K562 (cell line): ENCODE data around the gene SLC1A2. TPM values are rescaled to one million over a fixed set of nuclear protein-coding genes. Genes with fewer than 3 reads are reported as not detected.

Source experiments
- ATAC-seq: fragments of 200-7000 bp; cut with Tn5 transposase; 3 replicates; pipeline ENCODE4 v1.9.1; 2020; ENCODE audit warnings: moderate library complexity
- BruUV-seq: library from RNA; stranded (reverse); fragments of 400-500 nt; replicated peaks from 2 replicates; lab custom pipeline; 2021; lab: Mats Ljungman, UMichigan
- CTCF ChIA-PET: fragments of 300-600 bp; formaldehyde crosslinking; extraction: SDS; loops from one replicate; lab custom pipeline; 2021; ENCODE audit warnings: low intra/inter-chr PET ratio; lab: Yijun Ruan, JAX
- POLR2A ChIA-PET: fragments of 300-600, 350-650 bp; sonication (Branson Sonifier 250); formaldehyde crosslinking; extraction: SDS; loops from one replicate; lab custom pipeline; 2021; ENCODE audit warnings: antibody characterized with exemption, inconsistent platforms; lab: Yijun Ruan, JAX
- DNase-seq, 4 experiments: peaks; one replicate each; pipeline versions ENCODE4 v3.0.0 to v3.0.0-alpha.2; 2011 to 2018; ENCODE audit warnings: low spot score in 3 of 4, mixed read lengths in 3 of 4; ENCODE audit errors: extremely low read depth in 1 of 4
- FAIRE-seq: peaks from 2 replicates; lab custom pipeline; 2011; peaks lifted over from hg19 to GRCh38; lab: Jason Lieb, UNC
- H2AFZ ChIP-seq: 2 replicates; pipeline ENCODE4 v1.6.0; 2011; ENCODE audit warnings: low read depth, low read length, control low read depth, inconsistent platforms
- H3K27ac ChIP-seq: fragments of 200-600 bp; 3 replicates; pipeline ENCODE4 v1.8.0; 2011; ENCODE audit warnings: low read depth, mild to moderate bottlenecking, control low read depth, inconsistent platforms, low read length, moderate library complexity, mixed read lengths; ENCODE audit errors: extremely low read depth
- H3K27me3 ChIP-seq, 2 experiments: fragments of 300-600 bp in 1 of 2; 2 replicates in 1 of 2; 3 replicates in 1 of 2; pipeline versions ENCODE4 v1.6.0 to v1.8.0; 2011; ENCODE audit warnings: inconsistent platforms in 2 of 2, low read length in 2 of 2, mild to moderate bottlenecking in 1 of 2, mixed read lengths in 1 of 2, moderate library complexity in 1 of 2; ENCODE audit not compliant: control insufficient read depth in 2 of 2, insufficient read depth in 2 of 2
- H3K36me3 ChIP-seq: fragments of 300-600 bp; 3 replicates; pipeline ENCODE4 v1.8.0; 2011; ENCODE audit warnings: mild to moderate bottlenecking, low read length, inconsistent platforms; ENCODE audit not compliant: control insufficient read depth, insufficient read depth
- H3K4me1 ChIP-seq, 2 experiments: fragments of 200-600 bp in 1 of 2; replicated peaks in 1 of 2; 2 replicates in 1 of 2; 3 replicates in 1 of 2; pipeline versions ENCODE4 v1.5.1 to v1.8.0; 2011; ENCODE audit warnings: inconsistent platforms in 2 of 2, low read length in 2 of 2, mild to moderate bottlenecking in 1 of 2, mixed read lengths in 1 of 2, moderate library complexity in 1 of 2; ENCODE audit not compliant: control insufficient read depth in 2 of 2, insufficient read depth in 2 of 2
- H3K4me2 ChIP-seq: 2 replicates; pipeline ENCODE4 v1.6.1; 2011; ENCODE audit warnings: low read length, control low read depth, inconsistent platforms, mixed read lengths; ENCODE audit not compliant: insufficient read depth
- H3K4me3 ChIP-seq: fragments of 200-600 bp; sonication (generic), shearing (Covaris generic); 2 replicates; pipeline ENCODE4 v1.5.1; 2016; ENCODE audit warnings: control low read depth, inconsistent platforms
- H3K79me2 ChIP-seq: fragments of 200-600 bp; 3 replicates; pipeline ENCODE4 v1.8.0; 2011; ENCODE audit warnings: low read length, inconsistent platforms; ENCODE audit not compliant: control insufficient read depth, insufficient read depth
- H3K9ac ChIP-seq, 2 experiments: 2 replicates each; pipeline versions ENCODE4 v1.6.0 to v1.6.1; 2011; ENCODE audit warnings: low read depth in 2 of 2, low read length in 2 of 2, control low read depth in 1 of 2, inconsistent platforms in 1 of 2, mild to moderate bottlenecking in 1 of 2, mixed read lengths in 1 of 2; ENCODE audit not compliant: insufficient read depth in 1 of 2
- H3K9me1 ChIP-seq: one replicate; pipeline ENCODE4 v1.6.0; 2011; ENCODE audit warnings: inconsistent platforms, mild to moderate bottlenecking, low read length, moderate library complexity; ENCODE audit not compliant: control insufficient read depth, insufficient read depth
- H3K9me3 ChIP-seq: replicated peaks from 2 replicates; pipeline ENCODE4 v1.5.1; 2011; ENCODE audit warnings: low read depth, low read length, inconsistent platforms; ENCODE audit not compliant: control insufficient read depth, insufficient read depth
- H4K20me1 ChIP-seq: replicated peaks from 2 replicates; pipeline ENCODE4 v1.6.1; 2011; ENCODE audit warnings: low read length, inconsistent platforms, mixed read lengths; ENCODE audit not compliant: control insufficient read depth, insufficient read depth
- CEBPB ChIP-seq: fragments of 450-650 bp; IDR thresholded peaks from 2 replicates; pipeline ENCODE4 v1.6.1; 2016; ENCODE audit warnings: missing genetic modification characterization, missing compliant biosample characterization
- FOSL1 ChIP-seq: fragments of 200-800 bp; sonication (Bioruptor generic); conservative IDR thresholded peaks from 2 replicates; pipeline ENCODE4 v1.6.1; 2016; ENCODE audit warnings: missing genetic modification characterization, missing compliant biosample characterization
- JUN ChIP-seq, 2 experiments: sonication (generic) in 1 of 2; formaldehyde crosslinking in 1 of 2; IDR thresholded peaks; 2 replicates each; pipeline versions ENCODE4 v1.6.1 to v1.8.0; 2012 to 2022; ENCODE audit warnings: borderline replicate concordance in 2 of 2, mild to moderate bottlenecking in 2 of 2, improper control_type of control experiment in 1 of 2, low read depth in 1 of 2, low read length in 1 of 2, missing genetic modification reagents in 1 of 2
- JUND ChIP-seq, 2 experiments: IDR thresholded peaks; 2 replicates in 1 of 2; 3 replicates in 1 of 2; pipeline ENCODE4 v1.6.1; 2011; ENCODE audit warnings: borderline replicate concordance in 2 of 2, low read depth in 2 of 2, low read length in 2 of 2, improper control_type of control experiment in 1 of 2, missing biosample characterization in 1 of 2, missing genetic modification characterization in 1 of 2, missing genetic modification reagents in 1 of 2
- SIX5 ChIP-seq, 2 experiments: IDR thresholded peaks; 2 replicates each; pipeline ENCODE4 v1.6.1; 2011; ENCODE audit warnings: low read length in 2 of 2, borderline replicate concordance in 1 of 2, low read depth in 1 of 2, mild to moderate bottlenecking in 1 of 2, moderate library complexity in 1 of 2; ENCODE audit not compliant: insufficient read depth in 1 of 2
- ZNF431 ChIP-seq: sonication (generic); formaldehyde crosslinking; IDR thresholded peaks from 2 replicates; pipeline ENCODE4 v1.8.0; 2022; ENCODE audit warnings: mild to moderate bottlenecking, missing genetic modification reagents
- WGBS: fragments of 100-300 bp; shearing (Covaris generic); methylation state at CpG from one replicate; pipeline ENCODE4 v1.1.6; 2016; ENCODE audit warnings: low coverage, mixed read lengths; ENCODE audit not compliant: insufficient coverage; ENCODE audit errors: missing lambda C conversion rate; 5-methylcytosine and 5-hydroxymethylcytosine counted together
- in situ Hi-C: fragments of 300-500 bp; cut with MboI; formaldehyde crosslinking; loops from 4 replicates; pipeline ENCODE4 v1.15.0; 2018; ENCODE audit warnings: inconsistent platforms, mixed read lengths
- intact Hi-C: fragments of 100-400 bp; cut with micrococcal nuclease; formaldehyde crosslinking; loops from 2 replicates; pipeline ENCODE4 v1.14.2; 2022
- polyA plus RNA-seq, 8 experiments: library from polyadenylated mRNA; depleted of rRNA in 4 of 8; stranded (reverse) in 5 of 8; unstranded in 3 of 8; fragments of >200 nt; fragmentation: Nextera tagmentation in 2 of 8; fragmentation: Illumina TruSeq in 1 of 8; extraction: Ambion mirVana in 2 of 8; extraction: Trizol in 1 of 8; gene quantifications; 2 replicates each; pipeline versions ENCODE4 v1.2.1 to v1.2.3, GENCODE V29; 2011 to 2014; ENCODE audit warnings: inconsistent platforms in 1 of 8, missing spikeins in 1 of 8
- total RNA-seq, 7 experiments: library from RNA; depleted of rRNA in 6 of 7; stranded (reverse); fragments of >200 nt in 6 of 7; fragmentation: Illumina TruSeq in 2 of 7; extraction: Trizol in 2 of 7; gene quantifications; 2 replicates each; pipeline versions ENCODE4 v1.2.1 to v1.2.3, GENCODE V29; 2011 to 2021; ENCODE audit warnings: low replicate concordance in 1 of 7
- TF ChIP-seq, protein P1 (sequence below), 2 experiments: fragments of 450-650 bp in 1 of 2; sonication (generic) in 1 of 2; formaldehyde crosslinking in 1 of 2; IDR thresholded peaks; 2 replicates each; pipeline versions ENCODE4 v1.7.1 to v1.9.0; 2016 to 2022; ENCODE audit warnings: inconsistent platforms in 1 of 2, mild to moderate bottlenecking in 1 of 2, missing genetic modification reagents in 1 of 2

The SLC1A2 gene
- total and polyA plus RNA-seq, 9 of the 15 experiments (the other 6 are each of a cell fraction or from before 2014, with no cell fraction given) = 0.03 to 0.07 (median 0.04) TPM; not detected in 5

DNA sequence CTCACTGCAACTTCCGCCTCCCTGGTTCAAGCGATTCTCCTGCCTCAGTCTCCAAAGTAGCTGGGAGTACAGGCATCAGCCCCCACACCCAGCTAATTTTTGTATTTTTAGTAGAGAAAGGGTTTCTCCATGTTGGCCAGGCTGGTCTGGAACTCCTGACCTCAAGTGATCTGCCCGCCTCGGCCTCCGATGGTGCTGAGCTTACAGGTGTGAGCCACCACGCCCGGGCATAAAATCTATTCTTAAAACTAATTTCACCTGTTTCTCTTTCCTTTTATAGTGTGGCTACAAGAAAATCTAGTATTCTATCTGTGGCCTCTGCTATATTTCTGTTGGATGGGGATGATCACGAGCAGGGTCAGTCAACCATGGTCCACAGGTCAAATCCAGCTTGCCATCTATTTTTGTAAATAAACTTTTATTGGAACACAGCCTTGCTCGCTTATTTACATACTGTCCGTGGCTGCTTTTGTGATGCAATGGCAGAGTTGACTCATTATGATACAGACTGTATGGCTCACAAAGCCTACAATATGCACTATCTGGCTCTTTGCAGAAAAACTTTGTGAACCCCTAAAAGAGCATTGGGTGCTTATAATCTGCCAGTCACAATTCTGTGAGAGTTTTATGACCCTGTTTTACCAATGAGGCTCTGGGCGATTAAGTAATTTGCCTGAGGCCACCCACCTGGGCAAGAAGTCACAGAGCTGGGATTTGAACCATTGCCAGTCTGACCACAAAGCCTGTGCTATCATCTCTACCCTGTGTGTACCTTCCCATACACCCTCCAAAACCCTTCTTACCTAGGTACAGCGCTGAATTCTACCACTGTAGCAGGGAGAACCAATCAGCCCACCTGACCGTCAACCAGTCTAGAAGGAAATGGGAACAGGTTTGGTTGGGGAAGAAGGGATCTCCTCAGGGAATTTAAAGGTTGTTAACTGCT is 28.3 kb downstream of the SLC1A2 start:
- Histone ChIP-seq H3K4me3 (no peak overlapping the region), H4K20me1 (no peaks in the 10 kb centered on the region), H3K9me1 (no peaks in the 10 kb centered on the region), H3K4me2 (no peak overlapping the region), H2AFZ (no peak overlapping the region), H3K79me2 (no peaks in the 10 kb centered on the region), H3K9ac (no peak overlapping the region), H3K27me3 (peaks cover 0 to 19% of the 10 kb centered on the region in 2 experiments), H3K36me3 (no peaks in the 10 kb centered on the region), H3K27ac (no peak overlapping the region), H3K4me1 (no peaks in the 10 kb centered on the region), H3K9me3 (no peaks in the 10 kb centered on the region)
- ChIA-PET POLR2A (interaction anchor here (0.7 kb wide), 2 partner anchors 38 to 733 kb away, joined by 3 read pairs; no protein-coding TSS in a partner anchor), CTCF (interaction anchor here (0.7 to 1.0 kb wide), 3 partner anchors 130 to 805 kb away, joined by 5 to 9 read pairs (median 7); no protein-coding TSS in a partner anchor)
- ATAC-seq (no peak), DNase-seq (peak in 1 of 4 experiments; percentile 10), FAIRE-seq (no peak)
- no TSS peak for BruUV-seq
- 8% methylated on average over 13 of the region's 13 CpGs for WGBS
- intact Hi-C loops = loop anchor here (1.0 to 5.0 kb wide), 6 partner anchors 84 to 879 kb away; partner anchors contain the start of gene ELF5
- in situ Hi-C loops = loop anchor here (5.0 kb wide), 1 partner anchor 464 kb away; no protein-coding TSS in a partner anchor
- peak; percentile 92 for TF ChIP-seq FOSL1 (tag)
- no peak for TF ChIP-seq ZNF431 (CRISPR knock-in tag)
- TF ChIP-seq, protein P1, sequence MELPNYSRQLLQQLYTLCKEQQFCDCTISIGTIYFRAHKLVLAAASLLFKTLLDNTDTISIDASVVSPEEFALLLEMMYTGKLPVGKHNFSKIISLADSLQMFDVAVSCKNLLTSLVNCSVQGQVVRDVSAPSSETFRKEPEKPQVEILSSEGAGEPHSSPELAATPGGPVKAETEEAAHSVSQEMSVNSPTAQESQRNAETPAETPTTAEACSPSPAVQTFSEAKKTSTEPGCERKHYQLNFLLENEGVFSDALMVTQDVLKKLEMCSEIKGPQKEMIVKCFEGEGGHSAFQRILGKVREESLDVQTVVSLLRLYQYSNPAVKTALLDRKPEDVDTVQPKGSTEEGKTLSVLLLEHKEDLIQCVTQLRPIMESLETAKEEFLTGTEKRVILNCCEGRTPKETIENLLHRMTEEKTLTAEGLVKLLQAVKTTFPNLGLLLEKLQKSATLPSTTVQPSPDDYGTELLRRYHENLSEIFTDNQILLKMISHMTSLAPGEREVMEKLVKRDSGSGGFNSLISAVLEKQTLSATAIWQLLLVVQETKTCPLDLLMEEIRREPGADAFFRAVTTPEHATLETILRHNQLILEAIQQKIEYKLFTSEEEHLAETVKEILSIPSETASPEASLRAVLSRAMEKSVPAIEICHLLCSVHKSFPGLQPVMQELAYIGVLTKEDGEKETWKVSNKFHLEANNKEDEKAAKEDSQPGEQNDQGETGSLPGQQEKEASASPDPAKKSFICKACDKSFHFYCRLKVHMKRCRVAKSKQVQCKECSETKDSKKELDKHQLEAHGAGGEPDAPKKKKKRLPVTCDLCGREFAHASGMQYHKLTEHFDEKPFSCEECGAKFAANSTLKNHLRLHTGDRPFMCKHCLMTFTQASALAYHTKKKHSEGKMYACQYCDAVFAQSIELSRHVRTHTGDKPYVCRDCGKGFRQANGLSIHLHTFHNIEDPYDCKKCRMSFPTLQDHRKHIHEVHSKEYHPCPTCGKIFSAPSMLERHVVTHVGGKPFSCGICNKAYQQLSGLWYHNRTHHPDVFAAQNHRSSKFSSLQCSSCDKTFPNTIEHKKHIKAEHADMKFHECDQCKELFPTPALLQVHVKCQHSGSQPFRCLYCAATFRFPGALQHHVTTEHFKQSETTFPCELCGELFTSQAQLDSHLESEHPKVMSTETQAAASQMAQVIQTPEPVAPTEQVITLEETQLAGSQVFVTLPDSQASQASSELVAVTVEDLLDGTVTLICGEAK (IDR thresholded peaks at IDR 0.05) = peak; percentile 59
- TF ChIP-seq, protein P1 (CRISPR knock-in tag; IDR thresholded peaks at IDR 0.05) = no peak
- no peak for TF ChIP-seq SIX5 (IDR thresholded peaks at IDR 0.05; ENCODE audit: borderline replicate concordance in 1 of 2, insufficient read depth in 1 of 2, low read depth in 1 of 2, low read length in 2 of 2)
- 0 out of 2 replicates have a peak, but pooled peaks have one; percentile 19 for TF ChIP-seq JUN (IDR thresholded peaks at IDR 0.05; ENCODE audit: borderline replicate concordance, low read depth, low read length)
- no peak for TF ChIP-seq JUN (CRISPR knock-in tag; IDR thresholded peaks at IDR 0.05; ENCODE audit: borderline replicate concordance)
- TF ChIP-seq CEBPB = peak; percentile 59
- TF ChIP-seq JUND (IDR thresholded peaks at IDR 0.05; ENCODE audit: borderline replicate concordance, low read depth, low read length) = peak; percentile 38; the same call in 1 of the 2 replicates
- TF ChIP-seq JUND (tag; IDR thresholded peaks at IDR 0.05; ENCODE audit: borderline replicate concordance, low read depth, low read length) = no peak
